Spinal cord (tissue), 10 donors: ENCODE measurements around the gene CBFA2T3. TPM values are rescaled to one million over a fixed set of nuclear protein-coding genes. Genes with fewer than 3 reads are reported as not detected.

Source experiments
- DNase-seq, 6 donors: peaks; one replicate each; pipeline versions ENCODE4 v3.0.0 to v3.0.0-alpha.2; 2013 to 2015; ENCODE audit warnings: low spot score in 6 of 6, low read depth in 4 of 6
- H3K27ac ChIP-seq: one replicate; pipeline ENCODE4 v1.5.1; 2013; ENCODE audit warnings: low read depth, low read length, control low read depth
- H3K27me3 ChIP-seq: one replicate; pipeline ENCODE4 v1.6.1; 2013; ENCODE audit warnings: low read length; ENCODE audit not compliant: control insufficient read depth, insufficient read depth
- H3K36me3 ChIP-seq: one replicate; pipeline ENCODE4 v1.6.1; 2013; ENCODE audit warnings: low read length; ENCODE audit not compliant: control insufficient read depth, insufficient read depth
- H3K4me1 ChIP-seq: one replicate; pipeline ENCODE4 v1.6.1; 2013; ENCODE audit warnings: low read length; ENCODE audit not compliant: control insufficient read depth, insufficient read depth
- H3K4me3 ChIP-seq: one replicate; pipeline ENCODE4 v1.5.1; 2013; ENCODE audit warnings: low read depth, low read length, control low read depth
- H3K9me3 ChIP-seq: one replicate; pipeline ENCODE4 v1.6.1; 2013; ENCODE audit warnings: low read length; ENCODE audit not compliant: control insufficient read depth, insufficient read depth
- WGBS: methylation state at CpG from one replicate; pipeline ENCODE4 v1.1.5; 2013; ENCODE audit warnings: missing lambda C conversion rate; ENCODE audit not compliant: insufficient coverage; 5-methylcytosine and 5-hydroxymethylcytosine counted together
- polyA plus RNA-seq, 2 donors: library from polyadenylated mRNA; unstranded; fragments of 120-200 nt; gene quantifications; one replicate each; pipeline ENCODE4 v1.2.1, GENCODE V29; 2013; ENCODE audit not compliant: insufficient read length in 2 of 2
- total RNA-seq, 2 donors: library from RNA; depleted of rRNA in 1 of 2; stranded (reverse); fragments of 120-200 nt in 1 of 2; fragments of >200 nt in 1 of 2; gene quantifications; one replicate each; pipeline versions ENCODE4 v1.2.3 to v1.2.4, GENCODE V29; 2013 to 2014
- donor health status: healthy.

The CBFA2T3 gene
- total and polyA plus RNA-seq, 4 donors = 1.2 to 19.5 (median 11.0) TPM

GRCh38 chr16:88932929-88933328 is 44.1 kb downstream of the CBFA2T3 start:
- no peak overlapping the region for H3K4me3 ChIP-seq
- no peak overlapping the region for H3K27ac ChIP-seq
- DNase-seq = no peak
- H3K9me3 ChIP-seq = no peaks in the 10 kb centered on the region
- H3K27me3 ChIP-seq = no peaks in the 10 kb centered on the region
- 82% methylated on average over 8 of the region's 17 CpGs for WGBS
- H3K4me1 ChIP-seq = peaks cover 35% of the 10 kb centered on the region
- H3K36me3 ChIP-seq = peaks cover 33% of the 10 kb centered on the region

- no peak for DNase-seq
- 95% methylated on average over 10 of the region's 21 CpGs for WGBS
- no peak overlapping the region for H3K4me3 ChIP-seq
- H3K36me3 ChIP-seq = peaks cover 34% of the 10 kb centered on the region
- H3K27ac ChIP-seq = no peak overlapping the region
- no peaks in the 10 kb centered on the region for H3K27me3 ChIP-seq
- peaks cover 32% of the 10 kb centered on the region for H3K4me1 ChIP-seq
- H3K9me3 ChIP-seq = no peaks in the 10 kb centered on the region
These were observed 45.1 kb downstream of the CBFA2T3 start for GRCh38 chr16:88931936-88932335.

- Histone ChIP-seq H3K27ac (no peak overlapping the region), H3K36me3 (peaks cover 36% of the 10 kb centered on the region), H3K4me1 (peaks cover 32% of the 10 kb centered on the region), H3K4me3 (no peak overlapping the region), H3K27me3 (no peaks in the 10 kb centered on the region), H3K9me3 (no peaks in the 10 kb centered on the region)
- 90% methylated on average over 19 of the region's 20 CpGs for WGBS
- no peak for DNase-seq
These were observed 45.6 kb downstream of the CBFA2T3 start for GRCh38 chr16:88931373-88931900.

GRCh38 chr16:88930716-88931115 is 46.3 kb downstream of the CBFA2T3 start:
- Histone ChIP-seq H3K27me3 (no peaks in the 10 kb centered on the region), H3K4me1 (peaks cover 32% of the 10 kb centered on the region), H3K36me3 (peaks cover 42% of the 10 kb centered on the region), H3K27ac (no peak overlapping the region), H3K9me3 (no peaks in the 10 kb centered on the region), H3K4me3 (no peak overlapping the region)
- 77% methylated on average over 3 of the region's 12 CpGs for WGBS
- no peak for DNase-seq

- DNase-seq = no peak
- Histone ChIP-seq H3K27ac (no peak overlapping the region), H3K36me3 (peaks cover 47% of the 10 kb centered on the region), H3K27me3 (no peaks in the 10 kb centered on the region), H3K4me3 (no peak overlapping the region), H3K9me3 (no peaks in the 10 kb centered on the region), H3K4me1 (peaks cover 45% of the 10 kb centered on the region)
- 63% methylated on average over 14 of the region's 14 CpGs for WGBS
These were observed 47.9 kb downstream of the CBFA2T3 start for GRCh38 chr16:88929091-88929445.

GRCh38 chr16:88928405-88929090 is 48.5 kb downstream of the CBFA2T3 start:
- H3K27me3 ChIP-seq = no peaks in the 10 kb centered on the region
- 69% methylated on average over 31 of the region's 31 CpGs for WGBS
- DNase-seq = no peak
- H3K27ac ChIP-seq = no peak overlapping the region
- peaks cover 50% of the 10 kb centered on the region for H3K4me1 ChIP-seq
- H3K9me3 ChIP-seq = no peaks in the 10 kb centered on the region
- peaks cover 49% of the 10 kb centered on the region for H3K36me3 ChIP-seq
- H3K4me3 ChIP-seq = no peak overlapping the region

- Histone ChIP-seq H3K27me3 (no peaks in the 10 kb centered on the region), H3K4me1 (peaks cover 59% of the 10 kb centered on the region), H3K4me3 (no peak overlapping the region), H3K36me3 (peaks cover 49% of the 10 kb centered on the region), H3K9me3 (no peaks in the 10 kb centered on the region), H3K27ac (no peak overlapping the region)
- no peak for DNase-seq
- 81% methylated on average over 24 of the region's 26 CpGs for WGBS
These were observed 49.3 kb downstream of the CBFA2T3 start for GRCh38 chr16:88927661-88928060.

GRCh38 chr16:88927010-88927409 is 50.0 kb downstream of the CBFA2T3 start:
- no peaks in the 10 kb centered on the region for H3K27me3 ChIP-seq
- no peak overlapping the region for H3K27ac ChIP-seq
- no peak overlapping the region for H3K4me3 ChIP-seq
- no peaks in the 10 kb centered on the region for H3K9me3 ChIP-seq
- 72% methylated on average over 21 of the region's 21 CpGs for WGBS
- H3K36me3 ChIP-seq = peaks cover 49% of the 10 kb centered on the region
- peaks cover 65% of the 10 kb centered on the region for H3K4me1 ChIP-seq
- no peak for DNase-seq

- Histone ChIP-seq H3K27ac (no peak overlapping the region), H3K4me1 (peaks cover 71% of the 10 kb centered on the region), H3K27me3 (no peaks in the 10 kb centered on the region), H3K9me3 (no peaks in the 10 kb centered on the region), H3K36me3 (peaks cover 49% of the 10 kb centered on the region), H3K4me3 (no peak overlapping the region)
- DNase-seq = no peak
- 70% methylated on average over 27 of the region's 27 CpGs for WGBS
These were observed 50.5 kb downstream of the CBFA2T3 start for GRCh38 chr16:88926374-88926990.

GRCh38 chr16:88925540-88925887 is 51.5 kb downstream of the CBFA2T3 start:
- Histone ChIP-seq H3K27me3 (no peaks in the 10 kb centered on the region), H3K36me3 (peaks cover 49% of the 10 kb centered on the region), H3K4me3 (no peak overlapping the region), H3K27ac (no peak overlapping the region), H3K4me1 (peaks cover 80% of the 10 kb centered on the region), H3K9me3 (no peaks in the 10 kb centered on the region)
- 73% methylated on average over 15 of the region's 16 CpGs for WGBS
- no peak for DNase-seq
